ENCODE results near the gene SIX2.

The SIX2 gene

GRCh38 chr2:44972771-44973535 is 36.3 kb downstream of the SIX2 start:
- POLR2A ChIA-PET: no interaction called here
- no peak for TF ChIP-seq FOXM1 (IDR thresholded peaks at IDR 0.05; ENCODE audit: borderline replicate concordance)
- TF ChIP-seq PKNOX1 (IDR thresholded peaks at IDR 0.05): no peak
- TF ChIP-seq NFRKB (IDR thresholded peaks at IDR 0.05): no peak
- TF ChIP-seq ELF4 (IDR thresholded peaks at IDR 0.05): no peak
- no peak for TF ChIP-seq SP1 (IDR thresholded peaks at IDR 0.05)
- TF ChIP-seq HDGF (IDR thresholded peaks at IDR 0.05; ENCODE audit: borderline replicate concordance): no peak
- TF ChIP-seq ARNT (IDR thresholded peaks at IDR 0.05): no peak
- no peak for TF ChIP-seq CTBP1 (IDR thresholded peaks at IDR 0.05; ENCODE audit: borderline replicate concordance)
- TF ChIP-seq FOXK2 (IDR thresholded peaks at IDR 0.05): no peak
- TF ChIP-seq L3MBTL2 (conservative IDR thresholded peaks at IDR 0.05): no peak
- no peak for TF ChIP-seq ZNF384 (IDR thresholded peaks at IDR 0.05)
- no peak for TF ChIP-seq TARDBP (IDR thresholded peaks at IDR 0.05)
- no peak for TF ChIP-seq FOXA1 (IDR thresholded peaks at IDR 0.05)
- TF ChIP-seq SUZ12 (IDR thresholded peaks at IDR 0.05): no peak
- TF ChIP-seq BHLHE40 (IDR thresholded peaks at IDR 0.05; ENCODE audit: borderline replicate concordance): no peak
- TF ChIP-seq LEF1 (IDR thresholded peaks at IDR 0.05; ENCODE audit: borderline replicate concordance): no peak
- CTCF ChIA-PET: interaction anchor here (0.9 to 2.1 kb wide), 4 partner anchors 9 to 585 kb away, joined by 3 to 8 read pairs (median 5); no protein-coding TSS in a partner anchor
- DNase-seq (ENCODE audit: extremely low spot score): no peak

GRCh38 chr2:44970846-44971450 is 38.3 kb downstream of the SIX2 start:
- ChIA-PET CTCF (no interaction called here), POLR2A (interaction anchor here (1.1 kb wide), 1 partner anchor 38 kb away, joined by 3 read pairs; the partner anchor contains the start of gene SIX2)
- TF ChIP-seq SUZ12 (IDR thresholded peaks at IDR 0.05) (no peak), FOXM1 (IDR thresholded peaks at IDR 0.05; ENCODE audit: borderline replicate concordance) (no peak), CTBP1 (IDR thresholded peaks at IDR 0.05; ENCODE audit: borderline replicate concordance) (no peak), ARNT (IDR thresholded peaks at IDR 0.05) (no peak), NFRKB (IDR thresholded peaks at IDR 0.05) (no peak), ZNF384 (IDR thresholded peaks at IDR 0.05) (no peak), FOXK2 (IDR thresholded peaks at IDR 0.05) (no peak), LEF1 (IDR thresholded peaks at IDR 0.05; ENCODE audit: borderline replicate concordance) (no peak), BHLHE40 (IDR thresholded peaks at IDR 0.05; ENCODE audit: borderline replicate concordance) (no peak), L3MBTL2 (conservative IDR thresholded peaks at IDR 0.05) (no peak), FOXA1 (IDR thresholded peaks at IDR 0.05) (no peak), ELF4 (IDR thresholded peaks at IDR 0.05) (no peak), PKNOX1 (IDR thresholded peaks at IDR 0.05) (no peak), SP1 (IDR thresholded peaks at IDR 0.05) (no peak)
- no peak for DNase-seq (ENCODE audit: extremely low spot score)

GRCh38 chr2:44969936-44970335 is 39.3 kb downstream of the SIX2 start:
- no peak for TF ChIP-seq LEF1 (IDR thresholded peaks at IDR 0.05; ENCODE audit: borderline replicate concordance)
- TF ChIP-seq FOXM1 (IDR thresholded peaks at IDR 0.05; ENCODE audit: borderline replicate concordance): no peak
- TF ChIP-seq ELF4 (IDR thresholded peaks at IDR 0.05): no peak
- DNase-seq (ENCODE audit: extremely low spot score): no peak
- POLR2A ChIA-PET: no interaction called here
- CTCF ChIA-PET: interaction anchor here (0.7 kb wide), 1 partner anchor 551 kb away, joined by 4 read pairs; no protein-coding TSS in a partner anchor

GRCh38 chr2:44967727-44968432 is 41.4 kb downstream of the SIX2 start:
- ChIA-PET POLR2A (no interaction called here), CTCF (no interaction called here)
- DNase-seq (ENCODE audit: extremely low spot score): no peak
- no peak for TF ChIP-seq CTBP1 (IDR thresholded peaks at IDR 0.05; ENCODE audit: borderline replicate concordance)
- no peak for TF ChIP-seq FOXM1 (IDR thresholded peaks at IDR 0.05; ENCODE audit: borderline replicate concordance)
- TF ChIP-seq BHLHE40 (IDR thresholded peaks at IDR 0.05; ENCODE audit: borderline replicate concordance): no peak
- no peak for TF ChIP-seq HDGF (IDR thresholded peaks at IDR 0.05; ENCODE audit: borderline replicate concordance)
- TF ChIP-seq FOXA1 (IDR thresholded peaks at IDR 0.05): no peak
- TF ChIP-seq FOXK2 (IDR thresholded peaks at IDR 0.05): no peak
- no peak for TF ChIP-seq L3MBTL2 (conservative IDR thresholded peaks at IDR 0.05)
- no peak for TF ChIP-seq SUZ12 (IDR thresholded peaks at IDR 0.05)
- TF ChIP-seq NFRKB (IDR thresholded peaks at IDR 0.05): no peak
- TF ChIP-seq SP1 (IDR thresholded peaks at IDR 0.05): no peak
- TF ChIP-seq ZNF384 (IDR thresholded peaks at IDR 0.05): no peak

- CTCF ChIA-PET: no interaction called here
- DNase-seq (ENCODE audit: extremely low spot score): no peak
- TF ChIP-seq FOXM1 (IDR thresholded peaks at IDR 0.05; ENCODE audit: borderline replicate concordance): no peak
- no peak for TF ChIP-seq L3MBTL2 (conservative IDR thresholded peaks at IDR 0.05)
- TF ChIP-seq TARDBP (IDR thresholded peaks at IDR 0.05): no peak
- no peak for TF ChIP-seq SUZ12 (IDR thresholded peaks at IDR 0.05)
- TF ChIP-seq PKNOX1 (IDR thresholded peaks at IDR 0.05): no peak
- no peak for TF ChIP-seq ZNF384 (IDR thresholded peaks at IDR 0.05)
- TF ChIP-seq FOXK2 (IDR thresholded peaks at IDR 0.05): no peak
- no peak for TF ChIP-seq NFRKB (IDR thresholded peaks at IDR 0.05)
- TF ChIP-seq FOXA1 (IDR thresholded peaks at IDR 0.05): no peak
- TF ChIP-seq LEF1 (IDR thresholded peaks at IDR 0.05; ENCODE audit: borderline replicate concordance): no peak
- TF ChIP-seq CTBP1 (IDR thresholded peaks at IDR 0.05; ENCODE audit: borderline replicate concordance): no peak
- TF ChIP-seq SP1 (IDR thresholded peaks at IDR 0.05): no peak
- POLR2A ChIA-PET: no interaction called here
These were observed 42.2 kb downstream of the SIX2 start for GRCh38 chr2:44967056-44967455.

All from HEK293T (cell line).